Hematopoietic multipotent progenitor cell treated with erythropoietin and hydrocortisone succinate and interleukin-3 and kit ligand, for 4 days (in vitro differentiated cells): Measurements from ENCODE around the gene IP6K3.

ENCODE experiments used
- DNase-seq: peaks from one replicate; pipeline ENCODE4 v3.0.0-alpha.2; 2015

Gene IP6K3

GRCh38 chr6:33777398-33778388 is 31.0 kb upstream of the IP6K3 start:
- DNase-seq, result no peak

- no peak for DNase-seq
Observed at GRCh38 chr6:33776764-33777163, 30.1 kb upstream of the IP6K3 start.

- DNase-seq, result no peak
Observed at GRCh38 chr6:33776186-33776585, 29.5 kb upstream of the IP6K3 start.

- no peak for DNase-seq
Observed at GRCh38 chr6:33774774-33775173, 28.1 kb upstream of the IP6K3 start.

- no peak for DNase-seq
Observed at GRCh38 chr6:33772902-33773472, 26.3 kb upstream of the IP6K3 start.

GRCh38 chr6:33772082-33772830 is 25.6 kb upstream of the IP6K3 start:
- no peak for DNase-seq

GRCh38 chr6:33771146-33772081 is 24.7 kb upstream of the IP6K3 start:
- peak; percentile 90 for DNase-seq

- no peak for DNase-seq
Observed at GRCh38 chr6:33770833-33771145, 24.1 kb upstream of the IP6K3 start.

GRCh38 chr6:33770124-33770832 is 23.6 kb upstream of the IP6K3 start:
- no peak for DNase-seq

- no peak for DNase-seq
Observed at GRCh38 chr6:33769248-33769821, 22.6 kb upstream of the IP6K3 start.

GRCh38 chr6:33768644-33769120 is 22.0 kb upstream of the IP6K3 start:
- DNase-seq, result peak; percentile 83

- no peak for DNase-seq
Observed at GRCh38 chr6:33766921-33767907, 20.5 kb upstream of the IP6K3 start.

- DNase-seq, result no peak
Observed at GRCh38 chr6:33765368-33765767, 18.7 kb upstream of the IP6K3 start.

- DNase-seq, result no peak
Observed at GRCh38 chr6:33764036-33764435, 17.3 kb upstream of the IP6K3 start.

- DNase-seq, result no peak
Observed at GRCh38 chr6:33763483-33763882, 16.8 kb upstream of the IP6K3 start.

GRCh38 chr6:33762713-33763112 is 16.0 kb upstream of the IP6K3 start:
- DNase-seq, result no peak

- DNase-seq, result peak; percentile 79
Observed at GRCh38 chr6:33761922-33762629, 15.4 kb upstream of the IP6K3 start.

- no peak for DNase-seq
Observed at GRCh38 chr6:33761581-33761921, 14.8 kb upstream of the IP6K3 start.

- DNase-seq, result no peak
Observed at GRCh38 chr6:33759887-33760629, 13.4 kb upstream of the IP6K3 start.
